Measurements from ENCODE around the gene WDR11.

WDR11 gene

DNA sequence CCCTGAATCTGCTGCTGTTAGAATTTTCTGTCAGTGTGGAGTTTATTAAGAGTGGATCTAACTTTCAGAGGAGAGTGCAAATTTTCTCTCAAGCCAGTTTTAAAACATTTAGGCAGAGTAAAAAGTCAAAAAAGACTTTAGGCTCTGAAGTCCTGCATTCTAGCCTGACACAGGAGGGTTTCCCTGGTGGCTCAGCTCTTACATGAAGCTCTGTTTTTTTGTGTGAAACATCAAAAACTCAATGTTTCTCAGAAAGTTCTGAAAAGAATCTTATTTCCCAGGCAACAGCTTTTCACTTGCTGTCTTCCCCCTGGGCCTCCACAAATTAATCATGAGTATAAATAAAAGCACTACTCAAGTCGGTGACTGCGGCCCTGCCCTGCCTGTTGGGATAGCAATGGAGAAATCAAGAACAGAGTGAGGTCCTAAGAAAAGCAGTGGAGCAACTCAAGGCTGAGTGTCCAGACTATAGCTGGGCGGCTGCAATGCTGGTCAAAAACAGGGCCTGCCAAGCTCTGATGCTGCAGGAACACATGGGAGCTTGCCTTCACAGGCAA is 22.3 kb upstream of the WDR11 start:
- H3K4me3 ChIP-seq (ENCODE audit: severe bottlenecking) = no peak overlapping the region
- TF ChIP-seq, protein P1, sequence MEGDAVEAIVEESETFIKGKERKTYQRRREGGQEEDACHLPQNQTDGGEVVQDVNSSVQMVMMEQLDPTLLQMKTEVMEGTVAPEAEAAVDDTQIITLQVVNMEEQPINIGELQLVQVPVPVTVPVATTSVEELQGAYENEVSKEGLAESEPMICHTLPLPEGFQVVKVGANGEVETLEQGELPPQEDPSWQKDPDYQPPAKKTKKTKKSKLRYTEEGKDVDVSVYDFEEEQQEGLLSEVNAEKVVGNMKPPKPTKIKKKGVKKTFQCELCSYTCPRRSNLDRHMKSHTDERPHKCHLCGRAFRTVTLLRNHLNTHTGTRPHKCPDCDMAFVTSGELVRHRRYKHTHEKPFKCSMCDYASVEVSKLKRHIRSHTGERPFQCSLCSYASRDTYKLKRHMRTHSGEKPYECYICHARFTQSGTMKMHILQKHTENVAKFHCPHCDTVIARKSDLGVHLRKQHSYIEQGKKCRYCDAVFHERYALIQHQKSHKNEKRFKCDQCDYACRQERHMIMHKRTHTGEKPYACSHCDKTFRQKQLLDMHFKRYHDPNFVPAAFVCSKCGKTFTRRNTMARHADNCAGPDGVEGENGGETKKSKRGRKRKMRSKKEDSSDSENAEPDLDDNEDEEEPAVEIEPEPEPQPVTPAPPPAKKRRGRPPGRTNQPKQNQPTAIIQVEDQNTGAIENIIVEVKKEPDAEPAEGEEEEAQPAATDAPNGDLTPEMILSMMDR (IDR thresholded peaks at IDR 0.05; ENCODE audit: poor library complexity, severe bottlenecking) = no peak
- ATAC-seq (ENCODE audit: low read depth) (no peak), DNase-seq (ENCODE audit: low spot score) (no peak)
- no peak overlapping the region for H3K27ac ChIP-seq (ENCODE audit: poor library complexity, severe bottlenecking)
- H3K9me3 ChIP-seq (ENCODE audit: severe bottlenecking) = no peaks in the 10 kb centered on the region
- H3K36me3 ChIP-seq (ENCODE audit: low read depth) = no peaks in the 10 kb centered on the region
- no peaks in the 10 kb centered on the region for H3K4me1 ChIP-seq (ENCODE audit: insufficient read depth, poor library complexity, severe bottlenecking)
- no peaks in the 10 kb centered on the region for H3K27me3 ChIP-seq (ENCODE audit: insufficient read depth, poor library complexity, severe bottlenecking)

DNA sequence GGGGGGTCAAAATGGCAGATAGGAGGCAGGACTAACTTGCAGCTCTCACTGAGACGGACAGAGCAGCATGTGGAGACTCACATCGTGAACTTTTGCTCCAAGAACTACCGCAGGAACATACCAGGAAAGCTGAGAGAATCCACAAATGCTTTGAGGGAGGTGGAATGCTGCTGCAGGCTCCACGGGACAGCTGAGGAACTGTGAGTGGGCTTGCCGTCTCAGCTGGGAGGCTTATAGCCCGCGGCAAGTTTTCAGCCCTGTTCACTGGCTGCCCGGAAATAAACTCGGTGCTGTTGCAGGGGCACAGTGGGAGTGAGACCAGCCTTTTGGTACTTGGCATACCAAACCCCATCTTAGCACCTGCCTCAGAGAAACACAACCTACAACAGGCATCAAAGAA is 19.1 kb upstream of the WDR11 start:
- TF ChIP-seq, protein P1 (IDR thresholded peaks at IDR 0.05; ENCODE audit: poor library complexity, severe bottlenecking) = no peak
- ATAC-seq (ENCODE audit: low read depth) = no peak
- Histone ChIP-seq H3K9me3 (ENCODE audit: severe bottlenecking) (no peaks in the 10 kb centered on the region), H3K4me3 (ENCODE audit: severe bottlenecking) (no peak overlapping the region), H3K27ac (ENCODE audit: poor library complexity, severe bottlenecking) (no peak overlapping the region), H3K4me1 (ENCODE audit: insufficient read depth, poor library complexity, severe bottlenecking) (no peaks in the 10 kb centered on the region), H3K27me3 (ENCODE audit: insufficient read depth, poor library complexity, severe bottlenecking) (no peaks in the 10 kb centered on the region), H3K36me3 (ENCODE audit: low read depth) (no peaks in the 10 kb centered on the region)
- DNase-seq (ENCODE audit: low spot score) = no peak

DNA sequence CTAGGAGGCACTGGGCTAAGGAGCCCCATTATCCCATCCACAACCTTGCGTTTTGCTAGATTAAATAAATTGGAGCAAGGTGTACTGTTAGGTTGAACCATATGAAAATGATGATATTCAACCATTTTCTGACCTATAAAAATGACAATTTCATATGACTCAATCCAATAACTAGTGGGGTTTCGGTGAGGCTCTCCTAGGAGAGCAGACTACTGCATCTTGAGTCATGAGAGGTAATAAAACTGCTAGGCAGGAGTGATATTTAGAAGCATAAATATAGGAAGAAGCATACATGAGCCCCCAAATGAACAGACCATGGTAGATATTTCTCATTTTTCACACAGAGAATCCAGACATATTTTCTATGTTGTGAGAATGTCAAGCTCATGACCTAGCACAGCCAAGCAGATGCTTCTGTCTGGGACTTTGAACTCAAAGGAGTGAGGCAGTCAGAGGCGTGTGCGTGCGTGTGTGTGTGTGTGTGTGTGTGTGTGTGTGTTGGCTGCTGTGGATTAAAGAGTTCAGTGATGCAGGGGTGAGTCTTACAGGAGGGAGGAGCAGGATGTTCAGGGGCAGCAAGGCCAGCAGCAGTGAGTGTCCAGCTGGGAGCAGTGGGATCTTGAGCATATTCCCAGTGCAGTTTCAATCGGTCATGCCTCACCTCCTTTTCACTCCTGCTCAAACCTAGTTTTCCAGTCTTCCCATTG is 17.8 kb upstream of the WDR11 start:
- no peaks in the 10 kb centered on the region for H3K27me3 ChIP-seq (ENCODE audit: insufficient read depth, poor library complexity, severe bottlenecking)
- TF ChIP-seq, protein P1 (IDR thresholded peaks at IDR 0.05; ENCODE audit: poor library complexity, severe bottlenecking) = no peak
- H3K4me1 ChIP-seq (ENCODE audit: insufficient read depth, poor library complexity, severe bottlenecking) = no peaks in the 10 kb centered on the region
- no peaks in the 10 kb centered on the region for H3K9me3 ChIP-seq (ENCODE audit: severe bottlenecking)
- DNase-seq (ENCODE audit: low spot score) (no peak), ATAC-seq (ENCODE audit: low read depth) (no peak)
- H3K36me3 ChIP-seq (ENCODE audit: low read depth) = no peaks in the 10 kb centered on the region
- H3K27ac ChIP-seq (ENCODE audit: poor library complexity, severe bottlenecking) = no peak overlapping the region
- no peak overlapping the region for H3K4me3 ChIP-seq (ENCODE audit: severe bottlenecking)

DNA sequence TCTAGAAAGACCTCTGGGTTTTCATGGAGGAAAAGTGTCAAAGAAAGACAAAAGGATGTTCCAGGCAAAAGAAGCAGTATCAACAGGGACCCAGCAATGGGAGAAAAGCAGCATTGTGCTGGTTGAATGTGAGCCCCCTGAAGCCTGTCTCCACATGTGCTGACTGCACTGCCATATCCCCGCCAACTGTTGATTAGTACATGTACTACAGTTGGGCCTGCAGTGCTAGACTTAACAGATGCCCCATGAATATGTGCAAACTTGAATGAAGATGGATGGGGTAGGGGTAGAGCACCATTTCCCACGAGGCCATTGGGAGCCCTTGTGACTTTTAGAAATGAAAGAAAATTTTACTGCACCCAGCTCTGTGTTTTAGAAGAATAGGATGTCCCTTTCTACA is 15.6 kb upstream of the WDR11 start:
- no peak overlapping the region for H3K4me3 ChIP-seq (ENCODE audit: severe bottlenecking)
- no peaks in the 10 kb centered on the region for H3K27me3 ChIP-seq (ENCODE audit: insufficient read depth, poor library complexity, severe bottlenecking)
- no peaks in the 10 kb centered on the region for H3K9me3 ChIP-seq (ENCODE audit: severe bottlenecking)
- no peak overlapping the region for H3K27ac ChIP-seq (ENCODE audit: poor library complexity, severe bottlenecking)
- no peaks in the 10 kb centered on the region for H3K36me3 ChIP-seq (ENCODE audit: low read depth)
- no peaks in the 10 kb centered on the region for H3K4me1 ChIP-seq (ENCODE audit: insufficient read depth, poor library complexity, severe bottlenecking)
- ATAC-seq (ENCODE audit: low read depth) (no peak), DNase-seq (ENCODE audit: low spot score) (no peak)
- TF ChIP-seq, protein P1 (IDR thresholded peaks at IDR 0.05; ENCODE audit: poor library complexity, severe bottlenecking) = no peak

DNA sequence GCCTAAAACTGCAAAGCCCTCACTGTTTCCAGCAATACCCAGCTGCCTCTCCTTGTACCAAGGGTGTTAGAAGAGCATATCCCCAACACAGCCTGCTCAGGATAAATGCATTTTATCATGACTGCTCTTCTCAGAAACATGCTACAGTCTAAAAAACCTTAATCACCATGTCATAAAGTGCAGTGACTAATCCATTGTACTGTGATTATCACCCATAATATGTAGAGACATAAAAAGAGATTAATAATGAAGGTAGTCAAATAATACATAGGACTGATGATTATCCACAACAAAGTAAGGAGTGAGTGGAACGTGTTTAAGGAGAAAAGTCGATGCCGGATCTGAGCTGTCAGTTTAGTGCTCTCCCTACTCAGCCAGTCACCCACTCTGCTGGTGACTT is 12.2 kb upstream of the WDR11 start:
- no peak for DNase-seq (ENCODE audit: low spot score)
- Histone ChIP-seq H3K36me3 (ENCODE audit: low read depth) (no peaks in the 10 kb centered on the region), H3K27me3 (ENCODE audit: insufficient read depth, poor library complexity, severe bottlenecking) (no peaks in the 10 kb centered on the region), H3K4me1 (ENCODE audit: insufficient read depth, poor library complexity, severe bottlenecking) (no peaks in the 10 kb centered on the region), H3K9me3 (ENCODE audit: severe bottlenecking) (no peaks in the 10 kb centered on the region), H3K4me3 (ENCODE audit: severe bottlenecking) (no peak overlapping the region), H3K27ac (ENCODE audit: poor library complexity, severe bottlenecking) (no peak overlapping the region)
- no peak for ATAC-seq (ENCODE audit: low read depth)
- TF ChIP-seq, protein P1 (IDR thresholded peaks at IDR 0.05; ENCODE audit: poor library complexity, severe bottlenecking) = no peak

All from RWPE2 (cell line).